Hematopoietic multipotent progenitor cell treated with erythropoietin and hydrocortisone succinate and interleukin-3 and kit ligand, for 15 days (in vitro differentiated cells): ENCODE results near the gene TPP2.

Source experiments
- DNase-seq: peaks from one replicate; pipeline ENCODE4 v3.0.0-alpha.2; 2015; ENCODE audit warnings: low spot score

The TPP2 gene

GRCh38 chr13:102657630-102658029 lies 60.8 kb downstream of the TPP2 start:
- no peak for DNase-seq

GRCh38 chr13:102658660-102659059 lies 61.9 kb downstream of the TPP2 start:
- DNase-seq, result no peak

GRCh38 chr13:102659168-102659713 lies 62.5 kb downstream of the TPP2 start:
- DNase-seq, result no peak

- no peak for DNase-seq
Observed at GRCh38 chr13:102667023-102667422, 70.2 kb downstream of the TPP2 start.

- DNase-seq, result no peak
Observed at GRCh38 chr13:102667911-102668310, 71.1 kb downstream of the TPP2 start.

- no peak for DNase-seq
Observed at GRCh38 chr13:102670130-102670529, 73.3 kb downstream of the TPP2 start.

- DNase-seq, result no peak
Observed at GRCh38 chr13:102675115-102675514, 78.3 kb downstream of the TPP2 start.

GRCh38 chr13:102677122-102677521 lies 80.3 kb downstream of the TPP2 start:
- DNase-seq, result no peak

- DNase-seq, result no peak
Observed at GRCh38 chr13:102678339-102679107, 81.7 kb downstream of the TPP2 start.

- no peak for DNase-seq
Observed at GRCh38 chr13:102679449-102680132, 82.8 kb downstream of the TPP2 start.

- DNase-seq, result no peak
Observed at GRCh38 chr13:102680133-102680717, 83.4 kb downstream of the TPP2 start.

- DNase-seq, result no peak
Observed at GRCh38 chr13:102680842-102681740, 84.3 kb downstream of the TPP2 start.

- no peak for DNase-seq
Observed at GRCh38 chr13:102682211-102682610, 85.4 kb downstream of the TPP2 start.

GRCh38 chr13:102682727-102683126 lies 85.9 kb downstream of the TPP2 start:
- DNase-seq, result no peak

GRCh38 chr13:102683637-102684036 lies 86.9 kb downstream of the TPP2 start:
- no peak for DNase-seq

- DNase-seq, result no peak
Observed at GRCh38 chr13:102686024-102686423, 89.2 kb downstream of the TPP2 start.

GRCh38 chr13:102687520-102687919 lies 90.7 kb downstream of the TPP2 start:
- DNase-seq, result no peak

GRCh38 chr13:102688306-102688973 lies 91.7 kb downstream of the TPP2 start:
- DNase-seq, result no peak

GRCh38 chr13:102690883-102691282 lies 94.1 kb downstream of the TPP2 start:
- DNase-seq, result no peak

GRCh38 chr13:102692491-102692826 lies 95.7 kb downstream of the TPP2 start:
- DNase-seq, result no peak

- DNase-seq, result no peak
Observed at GRCh38 chr13:102693250-102693649, 96.5 kb downstream of the TPP2 start.
